ENCODE data around the gene SCAI. TPM values are rescaled to one million over a fixed set of nuclear protein-coding genes. Genes with fewer than 3 reads are reported as not detected.

The SCAI gene
- total RNA-seq, 2 experiments from 2014 or later: 12.6 to 12.8 TPM

DNA sequence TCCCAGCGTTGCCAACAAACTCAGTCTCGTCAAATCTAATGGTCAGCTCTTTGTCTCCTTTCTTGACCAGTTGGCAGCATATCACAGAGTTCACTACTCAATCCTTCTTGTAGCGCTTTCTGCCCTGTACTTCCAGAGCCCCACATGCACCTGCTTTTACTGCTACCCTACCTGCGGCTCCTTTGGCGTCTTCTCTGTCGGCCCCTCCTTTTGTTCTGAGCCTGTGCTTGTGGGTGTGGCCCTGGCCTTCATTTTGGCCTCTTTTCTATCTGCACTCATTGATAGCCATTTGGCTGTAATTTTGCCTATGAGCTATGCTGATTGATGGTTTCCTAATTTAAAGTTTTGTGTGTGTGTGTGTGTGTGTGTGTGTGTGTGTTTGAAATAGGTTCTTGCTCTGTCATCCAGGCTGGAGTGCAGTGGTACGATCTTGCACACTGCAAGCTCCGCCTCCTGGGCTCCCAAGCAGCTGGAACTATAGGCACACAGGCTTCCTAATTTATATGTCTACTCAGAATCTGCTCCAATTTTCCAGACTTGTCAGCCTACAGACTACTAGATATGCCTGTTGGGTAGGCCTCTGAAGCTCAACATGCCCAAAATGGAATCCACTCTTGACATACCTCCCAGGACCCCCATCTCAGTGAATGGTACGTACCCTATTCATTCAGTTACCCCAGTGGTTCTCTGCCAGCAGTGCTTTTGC, 249.1 kb downstream of the SCAI start:
- ATAC-seq (ENCODE audit: low read depth): no peak
- POLR2A ChIA-PET: interaction anchor here (3.1 kb wide), 1 partner anchor 33 kb away, joined by 14 read pairs; the partner anchor contains the start of genes ARPC5L and RPL35
- H3K36me3 Mint-ChIP-seq: peaks cover 46% of the 10 kb centered on the region
- DNase-seq: no peak
- H3K4me3 Mint-ChIP-seq: no peak overlapping the region
- peaks cover 12% of the 10 kb centered on the region for H3K4me1 Mint-ChIP-seq
- no peaks in the 10 kb centered on the region for H3K27me3 Mint-ChIP-seq
- H3K9me3 Mint-ChIP-seq: no peaks in the 10 kb centered on the region
- no peak overlapping the region for H3K27ac Mint-ChIP-seq

Other genes starting within 250 kb of the SCAI start
- 10 to 100 TPM; 23.4 to 26.8 TPM for gene GOLGA1, start 202.4 kb downstream of the SCAI start, total RNA-seq
- gene PPP6C, start 46.3 kb upstream of the SCAI start, total RNA-seq: 10 to 100 TPM; 48.8 to 50.4 TPM
- 10 to 100 TPM in 1 of 2 experiments, 1 to 10 TPM in 1; 9.9 to 12.3 TPM for gene RABEPK, start 57.0 kb upstream of the SCAI start, total RNA-seq
- gene HSPA5, start 97.8 kb upstream of the SCAI start, total RNA-seq: 10 to 100 TPM; 77.4 to 81.3 TPM
- gene GAPVD1, start 118.3 kb upstream of the SCAI start, total RNA-seq: 10 to 100 TPM; 57.8 to 58.7 TPM

Data from activated naive CD8-positive, alpha-beta T cell treated with anti-CD3 and anti-CD28 coated beads, Interleukin-2, amount 10 ng/mL, durations not matched to agents 7 days and 5 days (primary cell).